ENCODE results near the gene FOXF1. TPM values are rescaled to one million over a fixed set of nuclear protein-coding genes. Genes with fewer than 3 reads are reported as not detected.
A peak's percentile ranks its signal among the peaks of the same experiment; 100 is the strongest.

FOXF1 gene
- total RNA-seq, 6 donors from 2014 or later, result 6.3 to 73.6 (median 24.5) TPM

- Histone ChIP-seq H3K27ac (peak overlapping the region; percentile 94 to 97 (median 95)), H3K4me3 (peak overlapping the region; percentile 29 to 66 (median 64)), H3K27me3 (peaks cover 0 to 57% (median 29%) of the 10 kb centered on the region in 4 donors), H3K36me3 (peaks cover 0 to 10% (median 0%) of the 10 kb centered on the region in 4 donors), H3K9me3 (no peaks in the 10 kb centered on the region), H3K4me1 (peaks cover 14 to 42% (median 25%) of the 10 kb centered on the region in 4 donors)
- TF ChIP-seq CTCF (IDR thresholded peaks at IDR 0.05) (no peak), POLR2A (IDR thresholded peaks at IDR 0.05) (no peak), POLR2AphosphoS5 (IDR thresholded peaks at IDR 0.05) (no peak), EP300 (IDR thresholded peaks at IDR 0.05) (no peak)
- ATAC-seq (ENCODE audit: low FRiP score in 2 of 2), result no peak
- 3 to 8% methylated on average over 30 to 59 of the region's 67 CpGs for WGBS, 2 donors
- DNase-seq, result peak in 1 of 2 donors; percentile 87
Measured at GRCh38 chr16:86505185-86505898, 5.0 kb upstream of the FOXF1 start.

- H3K36me3 ChIP-seq, result peaks cover 0 to 13% (median 0%) of the 10 kb centered on the region in 4 donors
- 15 to 24% methylated on average over 23 to 27 of the region's 27 CpGs for WGBS, 2 donors
- H3K27me3 ChIP-seq, result peaks cover under 1 to 61% (median 29%) of the 10 kb centered on the region in 4 donors
- TF ChIP-seq POLR2A (IDR thresholded peaks at IDR 0.05) (no peak), POLR2AphosphoS5 (IDR thresholded peaks at IDR 0.05) (no peak), CTCF (IDR thresholded peaks at IDR 0.05) (no peak)
- H3K27ac ChIP-seq, result peak overlapping the region; percentile 94 to 97 (median 95)
- H3K4me3 ChIP-seq, result peak overlapping the region; percentile 29 to 66 (median 64)
- no peak for ATAC-seq (ENCODE audit: low FRiP score in 2 of 2)
- DNase-seq, result peak in 1 of 2 donors; percentile 26
- no peaks in the 10 kb centered on the region for H3K9me3 ChIP-seq
- peaks cover 14 to 50% (median 26%) of the 10 kb centered on the region in 4 donors for H3K4me1 ChIP-seq
Measured at GRCh38 chr16:86505899-86506864, 4.1 kb upstream of the FOXF1 start.

- Histone ChIP-seq H3K4me3 (peak overlapping the region; percentile 61 to 70 (median 66)), H3K27me3 (peaks cover 2 to 66% (median 34%) of the 10 kb centered on the region in 4 donors), H3K4me1 (peaks cover 14 to 52% (median 26%) of the 10 kb centered on the region in 4 donors), H3K9me3 (no peaks in the 10 kb centered on the region), H3K36me3 (peaks cover 0 to 21% (median 0%) of the 10 kb centered on the region in 4 donors), H3K27ac (peak overlapping the region; percentile 94 to 97 (median 95))
- DNase-seq, result no peak
- TF ChIP-seq POLR2A (IDR thresholded peaks at IDR 0.05) (no peak), POLR2AphosphoS5 (IDR thresholded peaks at IDR 0.05) (no peak), EP300 (IDR thresholded peaks at IDR 0.05) (no peak), CTCF (IDR thresholded peaks at IDR 0.05) (no peak)
- no peak for ATAC-seq (ENCODE audit: low FRiP score in 2 of 2)
- WGBS, 2 donors, result 27 to 29% methylated on average over 6 to 36 of the region's 37 CpGs
Measured at GRCh38 chr16:86507173-86508027, 2.9 kb upstream of the FOXF1 start.

All from upper lobe of left lung (tissue), 6 donors.